ENCODE data around the gene STARD3NL. TPM values are rescaled to one million over a fixed set of nuclear protein-coding genes. Genes with fewer than 3 reads are reported as not detected.
"Not testable (repeated sequence)": the region's sequence is repeated elsewhere in the genome, so short reads cannot be mapped to it uniquely, and the experiment has no call there.

STARD3NL gene
- polyA plus RNA-seq, 5 donors: 54.7 to 71.7 (median 66.8) TPM

GRCh38 chr7:38262545-38262944 is 84.5 kb downstream of the STARD3NL start:
- no peak for DNase-seq

GRCh38 chr7:38263274-38263673 is 85.2 kb downstream of the STARD3NL start:
- DNase-seq: not testable (repeated sequence)

GRCh38 chr7:38264602-38265001 is 86.6 kb downstream of the STARD3NL start:
- not testable (repeated sequence) for DNase-seq

GRCh38 chr7:38265958-38266357 is 87.9 kb downstream of the STARD3NL start:
- not testable (repeated sequence) for DNase-seq

DNA sequence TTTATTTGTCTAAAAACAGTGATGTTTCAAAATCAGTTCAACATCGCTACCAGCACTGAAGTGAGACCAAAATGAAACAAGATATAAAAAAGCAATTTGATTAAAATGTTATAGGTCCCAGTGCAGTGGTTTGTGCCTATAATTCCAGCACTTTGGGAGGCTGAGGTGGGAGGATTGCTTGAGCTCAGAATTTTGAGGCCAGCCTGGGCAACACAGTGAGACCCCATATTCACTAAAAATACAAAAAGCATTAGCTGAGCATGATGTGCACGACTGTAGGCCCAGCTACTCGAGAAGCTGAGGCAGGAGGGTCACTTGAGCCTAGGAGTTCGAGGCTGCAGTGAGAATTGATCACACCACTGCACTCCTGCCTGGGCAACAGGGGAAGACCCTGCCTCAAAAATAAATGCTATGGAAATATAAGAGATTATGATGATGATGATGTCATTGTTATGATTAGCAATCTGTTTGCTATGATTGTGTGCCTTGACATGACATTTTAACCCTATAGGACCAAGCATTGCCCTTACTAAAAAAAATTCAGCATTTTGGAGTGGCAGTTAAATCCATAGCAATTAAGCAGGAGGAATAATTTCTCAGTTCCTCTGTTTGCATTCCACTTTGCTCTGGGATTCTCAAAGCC is 91.8 kb downstream of the STARD3NL start:
- DNase-seq: not testable (repeated sequence)

DNA sequence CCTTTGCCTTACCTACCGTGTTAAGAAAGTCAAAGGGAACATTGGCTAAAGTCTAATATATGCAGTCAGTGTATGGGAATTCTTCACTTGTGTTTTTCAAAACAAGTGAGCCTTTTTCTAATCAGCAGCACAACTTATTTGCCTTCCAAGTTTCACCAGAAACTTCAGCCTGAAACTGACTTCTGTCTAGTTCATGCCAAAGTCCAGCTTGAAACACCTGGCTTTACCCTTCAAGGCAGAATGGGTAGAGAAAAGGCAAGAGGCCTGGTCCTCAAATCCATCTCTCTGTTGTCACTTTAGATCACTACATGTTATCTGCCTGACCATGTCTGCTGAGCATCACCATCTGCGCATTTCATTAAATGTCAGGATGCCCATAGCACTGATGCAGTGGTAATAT is 92.4 kb downstream of the STARD3NL start:
- not testable (repeated sequence) for DNase-seq

GRCh38 chr7:38273286-38273995 is 95.4 kb downstream of the STARD3NL start, which contains the start of gene TARP:
TSS of gene TARP (minus strand) at chr7:38273636.
- DNase-seq: no peak

DNA sequence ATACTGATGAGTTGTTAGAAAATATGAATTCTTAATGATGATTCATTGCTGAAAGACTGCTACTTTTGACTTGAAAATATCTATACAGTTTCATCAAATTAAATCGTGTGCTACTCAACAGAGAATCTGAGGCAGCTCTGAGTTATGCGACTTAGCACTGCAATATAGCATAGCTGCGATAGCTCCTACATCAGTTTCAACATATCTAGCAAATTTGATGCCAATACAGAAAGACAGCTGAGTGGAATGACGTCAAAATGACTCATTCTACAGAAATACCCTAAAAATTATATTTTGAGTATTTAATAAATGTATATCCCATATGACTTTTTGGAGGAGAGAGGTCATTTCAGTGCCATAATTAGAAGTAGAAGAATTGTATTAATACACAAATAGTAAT is 96.4 kb downstream of the STARD3NL start:
- no peak for DNase-seq

DNA sequence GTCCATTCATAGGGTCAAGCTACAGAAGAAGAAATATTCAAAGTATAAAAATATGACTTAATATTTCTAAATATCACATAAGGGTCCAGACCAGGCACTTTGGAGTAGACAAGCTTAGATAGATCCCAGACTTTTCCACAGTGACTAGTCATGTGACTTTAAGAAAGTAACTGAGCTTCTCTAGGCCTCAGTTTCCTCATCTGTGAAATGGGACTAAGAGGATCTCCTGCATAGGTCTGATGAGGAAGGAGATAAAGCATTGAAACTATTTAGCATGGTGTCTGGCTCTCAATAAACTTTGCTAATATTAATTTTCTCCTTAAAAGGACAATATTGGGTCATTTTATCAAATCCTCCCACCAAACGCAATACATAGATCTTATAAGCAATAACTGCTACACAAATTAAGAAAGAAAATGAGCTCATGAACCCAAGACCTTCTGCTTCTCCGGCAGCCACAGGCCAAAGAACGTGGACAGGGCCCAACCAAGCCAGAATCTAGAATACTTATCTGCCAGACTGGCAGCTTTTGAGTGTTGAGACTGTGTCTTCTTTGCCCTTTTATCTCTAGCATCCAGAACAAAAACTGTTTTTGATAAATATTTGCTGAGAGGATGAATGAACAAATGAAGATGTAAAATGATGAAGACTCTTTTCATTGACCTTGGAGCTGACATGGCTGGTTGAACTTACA is 97.0 kb downstream of the STARD3NL start:
- DNase-seq: no peak

GRCh38 chr7:38276096-38276877 is 98.2 kb downstream of the STARD3NL start:
- DNase-seq: no peak

DNA sequence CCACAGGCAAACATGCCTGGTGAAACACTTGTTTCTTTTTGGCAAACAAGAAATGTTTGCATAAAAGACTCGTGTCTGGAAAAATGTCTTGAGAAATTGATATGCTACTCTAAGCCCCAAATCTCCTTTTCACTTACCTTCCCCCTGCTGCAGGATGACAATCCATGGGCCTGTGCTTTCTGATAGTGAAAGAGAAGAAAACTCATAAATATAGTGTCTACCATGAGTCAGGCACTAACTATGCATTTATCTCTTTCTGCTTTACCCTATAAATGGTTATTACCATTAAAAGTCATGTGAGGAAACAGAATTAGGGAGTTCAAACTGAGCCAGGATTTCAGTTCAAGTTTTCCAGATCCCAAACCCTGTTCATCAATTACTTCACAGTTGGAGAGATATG is 102.0 kb downstream of the STARD3NL start:
- DNase-seq: no peak
